ENCODE data around the gene GLTP.

GRCh38 chr12:109875572-109876131, 4.7 kb downstream of the GLTP start:
- TF ChIP-seq CTCF (IDR thresholded peaks at IDR 0.05) (no peak), POLR2AphosphoS5 (IDR thresholded peaks at IDR 0.05) (no peak)
